IMR-90 (cell line): ENCODE measurements around the gene PDE4B. TPM values are rescaled to one million over a fixed set of nuclear protein-coding genes. Genes with fewer than 3 reads are reported as not detected.

Experiments
- ATAC-seq: fragments of 200-7000 bp; cut with Tn5 transposase; 2 replicates; pipeline ENCODE4 v1.9.1; 2020; ENCODE audit warnings: low read depth, mild to moderate bottlenecking, moderate library complexity
- BruUV-seq: library from RNA; stranded (reverse); fragments of 400-500 nt; replicated peaks from 2 replicates; lab custom pipeline; 2021; lab: Mats Ljungman, UMichigan
- CTCF ChIA-PET: fragments of 300-600 bp; formaldehyde crosslinking; extraction: SDS; loops from one replicate; lab custom pipeline; 2021; ENCODE audit warnings: antibody characterized with exemption; lab: Yijun Ruan, JAX
- POLR2A ChIA-PET: fragments of 300-600 bp; sonication (Branson Sonifier 250); formaldehyde crosslinking; loops from one replicate; lab custom pipeline; 2022; ENCODE audit warnings: antibody characterized with exemption; ENCODE audit not compliant: unreplicated experiment; lab: Charles Lee
- DNase-seq: peaks from one replicate; pipeline ENCODE4 v3.0.0; 2013
- H2AFZ ChIP-seq: replicated peaks from 2 replicates; pipeline ENCODE3; 2013; ENCODE audit warnings: low read length, mild to moderate bottlenecking; ENCODE audit not compliant: poor library complexity
- H2AK5ac ChIP-seq: 2 replicates; pipeline ENCODE4 v1.6.1; 2013; ENCODE audit warnings: low read depth, low read length, inconsistent platforms
- H2AK9ac ChIP-seq: replicated peaks from 2 replicates; pipeline ENCODE3; 2013; ENCODE audit warnings: mild to moderate bottlenecking, low read depth, low read length, moderate library complexity; ENCODE audit not compliant: poor library complexity
- H2BK120ac ChIP-seq: 2 replicates; pipeline ENCODE4 v1.6.1; 2013; ENCODE audit warnings: low read depth, low read length, inconsistent platforms
- H2BK15ac ChIP-seq: 3 replicates; pipeline ENCODE4 v1.6.1; 2013; ENCODE audit warnings: low read depth, low read length, inconsistent platforms
- H2BK20ac ChIP-seq: 2 replicates; pipeline ENCODE4 v1.6.1; 2013; ENCODE audit warnings: low read depth, mild to moderate bottlenecking, inconsistent platforms, low read length, moderate library complexity
- H2BK5ac ChIP-seq: 2 replicates; pipeline ENCODE4 v1.6.1; 2013; ENCODE audit warnings: mild to moderate bottlenecking, low read depth, low read length, inconsistent platforms; ENCODE audit not compliant: poor library complexity, severe bottlenecking
- H3K14ac ChIP-seq: replicated peaks from 2 replicates; pipeline ENCODE4 v1.6.1; 2013; ENCODE audit warnings: low read depth, low read length, inconsistent platforms
- H3K18ac ChIP-seq: 2 replicates; pipeline ENCODE4 v1.6.1; 2013; ENCODE audit warnings: low read depth, low read length, control low read depth
- H3K23ac ChIP-seq: 2 replicates; pipeline ENCODE4 v1.6.1; 2013; ENCODE audit warnings: low read depth, low read length, inconsistent platforms
- H3K27ac ChIP-seq: 2 replicates; pipeline ENCODE4 v1.5.1; 2013; ENCODE audit warnings: mild to moderate bottlenecking, control low read depth, low read length; ENCODE audit not compliant: insufficient read depth
- H3K27me3 ChIP-seq: 2 replicates; pipeline ENCODE4 v1.6.1; 2013; ENCODE audit warnings: low read length; ENCODE audit not compliant: control insufficient read depth, insufficient read depth
- H3K36me3 ChIP-seq: 2 replicates; pipeline ENCODE4 v1.6.1; 2013; ENCODE audit warnings: low read length, mixed read lengths; ENCODE audit not compliant: control insufficient read depth, insufficient read depth
- H3K4ac ChIP-seq: 2 replicates; pipeline ENCODE4 v1.6.1; 2013; ENCODE audit warnings: low read depth, low read length, inconsistent platforms
- H3K4me1 ChIP-seq: 2 replicates; pipeline ENCODE4 v1.6.1; 2013; ENCODE audit warnings: low read length, mixed read lengths; ENCODE audit not compliant: control insufficient read depth, insufficient read depth
- H3K4me2 ChIP-seq: 2 replicates; pipeline ENCODE4 v1.6.1; 2013; ENCODE audit warnings: low read depth, mild to moderate bottlenecking, control low read depth, low read length, moderate library complexity
- H3K4me3 ChIP-seq: 2 replicates; pipeline ENCODE4 v1.5.1; 2013; ENCODE audit warnings: low read depth, mild to moderate bottlenecking, control low read depth, low read length, moderate library complexity; ENCODE audit not compliant: insufficient read depth
- H3K56ac ChIP-seq: 2 replicates; pipeline ENCODE4 v1.6.1; 2013; ENCODE audit warnings: low read length, inconsistent platforms; ENCODE audit not compliant: insufficient read depth; ENCODE audit errors: extremely low read depth
- H3K79me1 ChIP-seq, 2 experiments: 2 replicates each; pipeline ENCODE4 v1.6.1; 2013; ENCODE audit warnings: low read length in 2 of 2, inconsistent platforms in 1 of 2, low read depth in 1 of 2
- H3K9ac ChIP-seq: 2 replicates; pipeline ENCODE4 v1.6.1; 2013; ENCODE audit warnings: low read depth, low read length, control low read depth
- H3K9me1 ChIP-seq: 2 replicates; pipeline ENCODE4 v1.6.1; 2013; ENCODE audit warnings: low read length, inconsistent platforms; ENCODE audit not compliant: insufficient read depth
- H3K9me3 ChIP-seq: 2 replicates; pipeline ENCODE4 v1.6.1; 2013; ENCODE audit warnings: low read length; ENCODE audit not compliant: control insufficient read depth, insufficient read depth
- H4K20me1 ChIP-seq: 2 replicates; pipeline ENCODE4 v1.6.1; 2013; ENCODE audit warnings: low read length, inconsistent platforms; ENCODE audit not compliant: insufficient read depth
- H4K5ac ChIP-seq: 2 replicates; pipeline ENCODE4 v1.6.1; 2013; ENCODE audit warnings: mild to moderate bottlenecking, low read depth, low read length, control low read depth
- H4K8ac ChIP-seq, 2 experiments: 2 replicates each; pipeline ENCODE4 v1.6.1; 2013; ENCODE audit warnings: low read depth in 2 of 2, low read length in 2 of 2, control low read depth in 1 of 2, inconsistent platforms in 1 of 2
- H4K91ac ChIP-seq: 2 replicates; pipeline ENCODE4 v1.6.1; 2013; ENCODE audit warnings: low read depth, low read length, inconsistent platforms; ENCODE audit not compliant: insufficient read depth
- BHLHE40 ChIP-seq: fragments of 150-350 bp; IDR thresholded peaks from 2 replicates; pipeline ENCODE4 v1.6.1; 2016; ENCODE audit warnings: mild to moderate bottlenecking, low read depth, low read length
- CEBPB ChIP-seq: IDR thresholded peaks from 2 replicates; pipeline ENCODE4 v1.6.1; 2012; ENCODE audit warnings: low read depth, low read length, improper control_type of control experiment
- CHD1 ChIP-seq: IDR thresholded peaks from 2 replicates; pipeline ENCODE4 v1.6.1; 2012; ENCODE audit warnings: low read depth, low read length, improper control_type of control experiment
- FOS ChIP-seq: fragments of 150-350 bp; IDR thresholded peaks from 2 replicates; pipeline ENCODE4 v1.6.1; 2016; ENCODE audit warnings: low read depth, low read length
- MAZ ChIP-seq: IDR thresholded peaks from 2 replicates; pipeline ENCODE4 v1.6.1; 2012; ENCODE audit warnings: low read depth, mild to moderate bottlenecking, low read length, improper control_type of control experiment, moderate library complexity, borderline replicate concordance
- MXI1 ChIP-seq: IDR thresholded peaks from 2 replicates; pipeline ENCODE4 v1.6.1; 2012; ENCODE audit warnings: low read depth, mild to moderate bottlenecking, low read length, moderate library complexity, borderline replicate concordance
- NFE2L2 ChIP-seq: fragments of 150-350 bp; IDR thresholded peaks from 2 replicates; pipeline ENCODE4 v1.6.1; 2016; ENCODE audit warnings: low read depth, mild to moderate bottlenecking, low read length
- POLR2A ChIP-seq: IDR thresholded peaks from 2 replicates; pipeline ENCODE4 v1.6.1; 2012; ENCODE audit warnings: mild to moderate bottlenecking, low read depth, low read length
- RAD21 ChIP-seq: IDR thresholded peaks from 2 replicates; pipeline ENCODE4 v1.6.1; 2012; ENCODE audit warnings: low read length, improper control_type of control experiment
- RCOR1 ChIP-seq: IDR thresholded peaks from 2 replicates; pipeline ENCODE4 v1.6.1; 2012; ENCODE audit warnings: mild to moderate bottlenecking, low read length, improper control_type of control experiment; ENCODE audit not compliant: insufficient replicate concordance
- RFX5 ChIP-seq: IDR thresholded peaks from 2 replicates; pipeline ENCODE4 v1.8.0; 2012; ENCODE audit warnings: low read depth, mild to moderate bottlenecking, low read length, moderate library complexity
- SMC3 ChIP-seq: fragments of 150-350 bp; IDR thresholded peaks from 2 replicates; pipeline ENCODE4 v1.6.1; 2016; ENCODE audit warnings: low read depth, mild to moderate bottlenecking, antibody characterized with exemption, low read length, moderate library complexity
- WGBS, 2 experiments: methylation state at CpG; one replicate each; pipeline versions ENCODE4 v1.1.5 to v1.1.7; 2013; ENCODE audit warnings: missing lambda C conversion rate in 2 of 2; ENCODE audit not compliant: insufficient read length in 1 of 2; ENCODE audit errors: extremely low coverage in 2 of 2; 5-methylcytosine and 5-hydroxymethylcytosine counted together
- dilution Hi-C: fragments of 300-500 bp; cut with HindIII; formaldehyde crosslinking; loops from one replicate; pipeline ENCODE4 v1.14.3; 2018; ENCODE audit warnings: low sequenced_read_pairs; ENCODE audit not compliant: unreplicated experiment
- in situ Hi-C: fragments of 300-500 bp; cut with MboI; formaldehyde crosslinking; loops from 3 replicates; pipeline ENCODE4 v1.14.3; 2019; ENCODE audit warnings: low sequenced_read_pairs, inconsistent platforms, mixed read lengths
- intact Hi-C: fragments of 100-400 bp; cut with micrococcal nuclease; formaldehyde crosslinking; loops from 2 replicates; pipeline ENCODE4 v1.10.0; 2022
- polyA plus RNA-seq, 3 experiments: library from polyadenylated mRNA; depleted of rRNA; stranded (reverse); fragments of >200 nt; gene quantifications; 2 replicates each; pipeline ENCODE4 v1.2.3, GENCODE V29; 2012; ENCODE audit warnings: low replicate concordance in 1 of 3
- total RNA-seq: library from RNA; depleted of rRNA; stranded (reverse); fragments of >200 nt; gene quantifications from 2 replicates; pipeline ENCODE4 v1.2.3, GENCODE V29; 2012
- TF ChIP-seq, protein P1 (sequence below): fragments of 150-350 bp; IDR thresholded peaks from 2 replicates; pipeline ENCODE4 v1.6.1; 2017; ENCODE audit warnings: mild to moderate bottlenecking, antibody characterized with exemption, low read length, low read depth
- TF ChIP-seq, protein P2 (sequence below): conservative IDR thresholded peaks from 2 replicates; pipeline ENCODE4 v1.5.1; 2012; ENCODE audit warnings: mild to moderate bottlenecking, low read depth, low read length, improper control_type of control experiment
- TF ChIP-seq, protein P3 (sequence below): fragments of 150-350 bp; IDR thresholded peaks from 2 replicates; pipeline ENCODE4 v1.6.1; 2016; ENCODE audit warnings: low read depth, mild to moderate bottlenecking, low read length, moderate library complexity, borderline replicate concordance

The PDE4B gene
- total and polyA plus RNA-seq, 2 of the 4 experiments (the other 2 are of a cell fraction), result 5.8 to 21.3 TPM

DNA sequence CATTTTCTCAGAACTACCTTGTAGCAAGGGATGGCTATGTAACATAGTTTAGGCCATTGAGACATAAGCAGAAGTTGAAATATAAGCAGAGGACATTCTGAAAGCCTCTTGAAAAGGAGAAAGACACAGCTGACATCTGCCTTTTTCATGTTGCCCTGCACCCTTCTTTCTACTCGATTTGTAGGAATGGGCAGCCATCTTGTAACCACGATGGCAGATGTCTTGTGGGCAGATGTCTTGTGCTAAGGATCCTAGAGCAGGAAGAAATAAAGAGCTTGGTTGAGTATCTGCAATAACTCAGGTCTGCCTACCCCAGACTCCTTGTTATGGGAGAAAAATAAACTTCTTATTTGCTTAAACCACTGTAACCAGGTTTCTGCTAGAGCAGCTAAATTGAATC lies 351.0 kb downstream of the PDE4B start:
- Histone ChIP-seq H2BK20ac (no peak overlapping the region), H3K23ac (no peak overlapping the region), H3K9me1 (no peaks in the 10 kb centered on the region), H2AK5ac (no peak overlapping the region), H2BK120ac (no peak overlapping the region), H3K4me1 (no peaks in the 10 kb centered on the region), H3K27me3 (no peaks in the 10 kb centered on the region; the same call in 1 of the 2 replicates), H2AFZ (no peak overlapping the region), H3K79me1 (no peaks in the 10 kb centered on the region), H3K56ac (no peak overlapping the region), H3K4me2 (no peak overlapping the region), H2BK15ac (no peak overlapping the region), H4K8ac (no peak overlapping the region), H4K91ac (no peak overlapping the region), H4K5ac (no peak overlapping the region), H4K20me1 (no peaks in the 10 kb centered on the region), H3K9me3 (no peaks in the 10 kb centered on the region), H3K27ac (no peak overlapping the region), H3K14ac (no peak overlapping the region), H3K4ac (no peak overlapping the region), H3K4me3 (no peak overlapping the region), H2BK5ac (no peak overlapping the region), H2AK9ac (no peak overlapping the region), H3K9ac (no peak overlapping the region), H3K36me3 (no peaks in the 10 kb centered on the region), H3K18ac (no peak overlapping the region)
- CTCF ChIA-PET, result no interaction called here
- in situ Hi-C loops, result no loop called here
- intact Hi-C loops, result no loop called here
- ATAC-seq (no peak), DNase-seq (no peak)
- no TSS peak for BruUV-seq
- no CpG with 5 or more reads among the region's 2 CpGs for WGBS, 2 experiments
- TF ChIP-seq CEBPB, result no peak
- TF ChIP-seq MAZ, result no peak
- no peak for TF ChIP-seq MXI1
- TF ChIP-seq SMC3, result no peak
- no peak for TF ChIP-seq CHD1
- no peak for TF ChIP-seq RAD21
- no peak for TF ChIP-seq FOS
- TF ChIP-seq, protein P1, sequence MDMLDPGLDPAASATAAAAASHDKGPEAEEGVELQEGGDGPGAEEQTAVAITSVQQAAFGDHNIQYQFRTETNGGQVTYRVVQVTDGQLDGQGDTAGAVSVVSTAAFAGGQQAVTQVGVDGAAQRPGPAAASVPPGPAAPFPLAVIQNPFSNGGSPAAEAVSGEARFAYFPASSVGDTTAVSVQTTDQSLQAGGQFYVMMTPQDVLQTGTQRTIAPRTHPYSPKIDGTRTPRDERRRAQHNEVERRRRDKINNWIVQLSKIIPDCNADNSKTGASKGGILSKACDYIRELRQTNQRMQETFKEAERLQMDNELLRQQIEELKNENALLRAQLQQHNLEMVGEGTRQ, result no peak
- TF ChIP-seq NFE2L2, result no peak
- TF ChIP-seq BHLHE40, result no peak
- TF ChIP-seq POLR2A, result no peak
- TF ChIP-seq RCOR1, result no peak
- TF ChIP-seq, protein P2, sequence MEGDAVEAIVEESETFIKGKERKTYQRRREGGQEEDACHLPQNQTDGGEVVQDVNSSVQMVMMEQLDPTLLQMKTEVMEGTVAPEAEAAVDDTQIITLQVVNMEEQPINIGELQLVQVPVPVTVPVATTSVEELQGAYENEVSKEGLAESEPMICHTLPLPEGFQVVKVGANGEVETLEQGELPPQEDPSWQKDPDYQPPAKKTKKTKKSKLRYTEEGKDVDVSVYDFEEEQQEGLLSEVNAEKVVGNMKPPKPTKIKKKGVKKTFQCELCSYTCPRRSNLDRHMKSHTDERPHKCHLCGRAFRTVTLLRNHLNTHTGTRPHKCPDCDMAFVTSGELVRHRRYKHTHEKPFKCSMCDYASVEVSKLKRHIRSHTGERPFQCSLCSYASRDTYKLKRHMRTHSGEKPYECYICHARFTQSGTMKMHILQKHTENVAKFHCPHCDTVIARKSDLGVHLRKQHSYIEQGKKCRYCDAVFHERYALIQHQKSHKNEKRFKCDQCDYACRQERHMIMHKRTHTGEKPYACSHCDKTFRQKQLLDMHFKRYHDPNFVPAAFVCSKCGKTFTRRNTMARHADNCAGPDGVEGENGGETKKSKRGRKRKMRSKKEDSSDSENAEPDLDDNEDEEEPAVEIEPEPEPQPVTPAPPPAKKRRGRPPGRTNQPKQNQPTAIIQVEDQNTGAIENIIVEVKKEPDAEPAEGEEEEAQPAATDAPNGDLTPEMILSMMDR, result no peak
- no peak for TF ChIP-seq RFX5
- TF ChIP-seq, protein P3, sequence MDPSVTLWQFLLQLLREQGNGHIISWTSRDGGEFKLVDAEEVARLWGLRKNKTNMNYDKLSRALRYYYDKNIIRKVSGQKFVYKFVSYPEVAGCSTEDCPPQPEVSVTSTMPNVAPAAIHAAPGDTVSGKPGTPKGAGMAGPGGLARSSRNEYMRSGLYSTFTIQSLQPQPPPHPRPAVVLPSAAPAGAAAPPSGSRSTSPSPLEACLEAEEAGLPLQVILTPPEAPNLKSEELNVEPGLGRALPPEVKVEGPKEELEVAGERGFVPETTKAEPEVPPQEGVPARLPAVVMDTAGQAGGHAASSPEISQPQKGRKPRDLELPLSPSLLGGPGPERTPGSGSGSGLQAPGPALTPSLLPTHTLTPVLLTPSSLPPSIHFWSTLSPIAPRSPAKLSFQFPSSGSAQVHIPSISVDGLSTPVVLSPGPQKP, result no peak
- dilution Hi-C loops, result no loop called here
- POLR2A ChIA-PET, result no interaction called here
